GM23248 (cell line): Measurements from ENCODE around the gene LIN7A. TPM values are rescaled to one million over a fixed set of nuclear protein-coding genes. Genes with fewer than 3 reads are reported as not detected.

Experiments used
- DNase-seq: peaks from one replicate; pipeline ENCODE4 v3.0.0-alpha.2; 2015
- H2AFZ ChIP-seq: fragments of 200-600 bp; sonication (generic); 2 replicates; pipeline ENCODE4 v1.6.1; 2016; ENCODE audit warnings: antibody characterized with exemption
- H3F3A ChIP-seq: fragments of 200-600 bp; sonication (generic); 2 replicates; pipeline ENCODE4 v1.6.1; 2016; ENCODE audit warnings: mild to moderate bottlenecking, antibody characterized with exemption, mixed run types; ENCODE audit not compliant: insufficient read depth
- H3K27ac ChIP-seq: fragments of 200-600 bp; sonication (generic); 2 replicates; pipeline ENCODE4 v1.5.1; 2016; ENCODE audit warnings: mild to moderate bottlenecking
- H3K27me3 ChIP-seq: fragments of 200-600 bp; sonication (generic); replicated peaks from 2 replicates; pipeline ENCODE4 v1.6.1; 2016; ENCODE audit warnings: mild to moderate bottlenecking; ENCODE audit not compliant: insufficient read depth
- H3K36me3 ChIP-seq: fragments of 200-600 bp; sonication (generic); 2 replicates; pipeline ENCODE4 v1.6.1; 2016; ENCODE audit warnings: low read depth, mild to moderate bottlenecking
- H3K4me1 ChIP-seq: fragments of 200-600 bp; sonication (generic); 2 replicates; pipeline ENCODE4 v1.6.1; 2016; ENCODE audit warnings: mild to moderate bottlenecking; ENCODE audit not compliant: insufficient read depth
- H3K4me2 ChIP-seq: fragments of 200-600 bp; sonication (generic); one replicate; pipeline ENCODE4 v1.6.1; 2016; ENCODE audit warnings: mild to moderate bottlenecking; ENCODE audit not compliant: unreplicated experiment
- H3K4me3 ChIP-seq: fragments of 200-600 bp; sonication (generic); 2 replicates; pipeline ENCODE4 v1.5.1; 2016; ENCODE audit warnings: mild to moderate bottlenecking
- H3K79me2 ChIP-seq: fragments of 200-600 bp; sonication (generic); 2 replicates; pipeline ENCODE4 v1.6.1; 2016; ENCODE audit warnings: mild to moderate bottlenecking; ENCODE audit not compliant: insufficient read depth
- H3K9ac ChIP-seq: fragments of 200-600 bp; sonication (generic); 2 replicates; pipeline ENCODE4 v1.6.1; 2016; ENCODE audit warnings: mild to moderate bottlenecking
- H3K9me2 ChIP-seq: fragments of 200-600 bp; sonication (generic); 2 replicates; pipeline ENCODE4 v1.6.1; 2016; ENCODE audit warnings: mixed run types, mild to moderate bottlenecking, moderate library complexity; ENCODE audit not compliant: insufficient read depth
- H3K9me3 ChIP-seq: fragments of 200-600 bp; sonication (generic); one replicate; pipeline ENCODE4 v1.6.1; 2017; ENCODE audit warnings: low read depth
- H4K20me1 ChIP-seq: fragments of 200-600 bp; sonication (generic); 2 replicates; pipeline ENCODE4 v1.6.0; 2016; ENCODE audit not compliant: insufficient read depth
- EZH2 ChIP-seq: fragments of 200-600 bp; sonication (generic); IDR thresholded peaks from 2 replicates; pipeline ENCODE4 v1.6.1; 2018; ENCODE audit warnings: antibody characterized with exemption, mild to moderate bottlenecking; ENCODE audit not compliant: insufficient read depth, poor library complexity, severe bottlenecking
- EZH2phosphoT487 ChIP-seq: fragments of 200-600 bp; sonication (generic); IDR thresholded peaks from 2 replicates; pipeline ENCODE4 v1.6.1; 2018; ENCODE audit warnings: antibody characterized with exemption, moderate library complexity, mild to moderate bottlenecking, low read depth; ENCODE audit not compliant: insufficient read depth
- WGBS, 2 experiments: methylation state at CpG; one replicate each; pipeline ENCODE4 v1.1.6; 2015 to 2017; ENCODE audit warnings: low lambda C conversion rate in 2 of 2, low coverage in 1 of 2; ENCODE audit errors: missing lambda C conversion rate in 2 of 2; 5-methylcytosine and 5-hydroxymethylcytosine counted together
- in situ Hi-C: fragments of 300-500 bp; cut with MboI; formaldehyde crosslinking; loops from 2 replicates; pipeline ENCODE4 v1.15.0; 2020
- polyA plus RNA-seq: library from polyadenylated mRNA; unstranded; fragments of >200 nt; fragmentation: Nextera tagmentation; extraction: Ambion mirVana; gene quantifications from 2 replicates; pipeline ENCODE4 v1.2.1, GENCODE V29; 2016
- total RNA-seq: library from RNA; depleted of rRNA; stranded (reverse); fragments of >200 nt; shearing (Covaris generic); gene quantifications from 2 replicates; pipeline ENCODE4 v1.2.3, GENCODE V29; 2014

LIN7A gene
- total and polyA plus RNA-seq, 2 experiments from 2014 or later: 1.5 to 1.6 TPM

GRCh38 chr12:80977346-80977745 lies 39.6 kb upstream of the LIN7A start:
- no peak overlapping the region for H2AFZ ChIP-seq
- H3K4me3 ChIP-seq: no peak overlapping the region
- no peak overlapping the region for H3K27ac ChIP-seq
- no peaks in the 10 kb centered on the region for H3K79me2 ChIP-seq
- no peak for TF ChIP-seq EZH2phosphoT487
- no peaks in the 10 kb centered on the region for H4K20me1 ChIP-seq
- no peak overlapping the region for H3K9ac ChIP-seq
- 0 out of 2 replicates have a peak, but pooled peaks cover 4% of the 10 kb centered on the region for H3K9me2 ChIP-seq
- in situ Hi-C loops: no loop called here
- H3K36me3 ChIP-seq: no peaks in the 10 kb centered on the region
- no peaks in the 10 kb centered on the region for H3K27me3 ChIP-seq
- no peaks in the 10 kb centered on the region for H3K4me1 ChIP-seq
- H3K4me2 ChIP-seq: no peak overlapping the region
- DNase-seq: no peak
- H3F3A ChIP-seq: no peaks in the 10 kb centered on the region
- WGBS, 2 experiments: 62 to 67% methylated on average over 6 of the region's 6 CpGs
- H3K9me3 ChIP-seq: no peaks in the 10 kb centered on the region

- Histone ChIP-seq H3K9me2 (no peaks in the 10 kb centered on the region), H3K36me3 (no peaks in the 10 kb centered on the region), H4K20me1 (no peaks in the 10 kb centered on the region), H3K4me1 (no peaks in the 10 kb centered on the region), H3K27me3 (no peaks in the 10 kb centered on the region), H3K79me2 (no peaks in the 10 kb centered on the region), H3K9me3 (no peaks in the 10 kb centered on the region), H3K27ac (no peak overlapping the region), H3K4me2 (no peak overlapping the region), H3K9ac (no peak overlapping the region), H3F3A (no peaks in the 10 kb centered on the region), H2AFZ (no peak overlapping the region), H3K4me3 (no peak overlapping the region)
- DNase-seq: no peak
- in situ Hi-C loops: no loop called here
- no peak for TF ChIP-seq EZH2
- TF ChIP-seq EZH2phosphoT487: no peak
Measured at GRCh38 chr12:80968326-80968725, 30.6 kb upstream of the LIN7A start.

GRCh38 chr12:80967565-80967964 lies 29.8 kb upstream of the LIN7A start:
- H3K9ac ChIP-seq: no peak overlapping the region
- no peak overlapping the region for H3K4me2 ChIP-seq
- H3F3A ChIP-seq: no peaks in the 10 kb centered on the region
- H3K27me3 ChIP-seq: no peaks in the 10 kb centered on the region
- H3K4me1 ChIP-seq: no peaks in the 10 kb centered on the region
- no peak for TF ChIP-seq EZH2phosphoT487
- no peak for TF ChIP-seq EZH2
- WGBS, 2 experiments: 61% methylated on average over 3 of the region's 3 CpGs
- in situ Hi-C loops: no loop called here
- no peaks in the 10 kb centered on the region for H3K9me2 ChIP-seq
- no peak overlapping the region for H3K27ac ChIP-seq
- H4K20me1 ChIP-seq: no peaks in the 10 kb centered on the region
- H3K36me3 ChIP-seq: no peaks in the 10 kb centered on the region
- H2AFZ ChIP-seq: no peak overlapping the region
- no peak overlapping the region for H3K4me3 ChIP-seq
- no peaks in the 10 kb centered on the region for H3K79me2 ChIP-seq
- DNase-seq: no peak
- H3K9me3 ChIP-seq: no peaks in the 10 kb centered on the region

- Histone ChIP-seq H3K79me2 (no peaks in the 10 kb centered on the region), H3K9me3 (no peaks in the 10 kb centered on the region), H3F3A (no peaks in the 10 kb centered on the region), H3K4me3 (no peak overlapping the region), H3K36me3 (no peaks in the 10 kb centered on the region), H3K4me1 (no peaks in the 10 kb centered on the region), H3K4me2 (no peak overlapping the region), H3K9me2 (no peaks in the 10 kb centered on the region), H2AFZ (no peak overlapping the region), H3K27ac (no peak overlapping the region), H3K27me3 (no peaks in the 10 kb centered on the region), H3K9ac (no peak overlapping the region), H4K20me1 (no peaks in the 10 kb centered on the region)
- DNase-seq: no peak
- in situ Hi-C loops: no loop called here
- no peak for TF ChIP-seq EZH2phosphoT487
- no peak for TF ChIP-seq EZH2
- WGBS, 2 experiments: 25 to 38% methylated on average over 1 of the region's 1 CpG
Measured at GRCh38 chr12:80966001-80966400, 28.3 kb upstream of the LIN7A start.

GRCh38 chr12:80958162-80958561 lies 20.4 kb upstream of the LIN7A start:
- no peaks in the 10 kb centered on the region for H3K36me3 ChIP-seq
- H3K9me2 ChIP-seq: no peaks in the 10 kb centered on the region
- no peak overlapping the region for H2AFZ ChIP-seq
- H3F3A ChIP-seq: no peaks in the 10 kb centered on the region
- no peaks in the 10 kb centered on the region for H4K20me1 ChIP-seq
- H3K27ac ChIP-seq: no peak overlapping the region
- in situ Hi-C loops: no loop called here
- no peaks in the 10 kb centered on the region for H3K9me3 ChIP-seq
- H3K9ac ChIP-seq: no peak overlapping the region
- no peak for DNase-seq
- no peak overlapping the region for H3K4me2 ChIP-seq
- WGBS, 2 experiments: 74 to 77% methylated on average over 5 of the region's 5 CpGs
- H3K4me1 ChIP-seq: no peaks in the 10 kb centered on the region
- H3K4me3 ChIP-seq: no peak overlapping the region
- no peaks in the 10 kb centered on the region for H3K27me3 ChIP-seq
- no peaks in the 10 kb centered on the region for H3K79me2 ChIP-seq
- no peak for TF ChIP-seq EZH2phosphoT487
- no peak for TF ChIP-seq EZH2
